Right lobe of liver (tissue), 6 donors: ENCODE data around the gene PPP6R1. TPM values are rescaled to one million over a fixed set of nuclear protein-coding genes. Genes with fewer than 3 reads are reported as not detected.

ENCODE experiments used
- ATAC-seq, 4 donors: fragments of 200-7000 bp; cut with Tn5 transposase; one replicate each; pipeline ENCODE4 v1.9.1; 2020; ENCODE audit warnings: mild to moderate bottlenecking in 4 of 4, moderate library complexity in 4 of 4
- DNase-seq, 3 donors: peaks; one replicate each; pipeline ENCODE4 v3.0.0-alpha.2; 2020
- H3K27ac ChIP-seq, 3 donors: fragments of 200-600 bp; one replicate each; pipeline ENCODE4 v1.8.0; 2022
- H3K27me3 ChIP-seq, 2 donors: fragments of 200-600 bp; one replicate each; pipeline ENCODE4 v1.8.0; 2022
- H3K36me3 ChIP-seq, 4 donors: fragments of 200-600 bp; sonication (generic) in 1 of 4; one replicate each; pipeline versions ENCODE4 v1.5.1 to v1.8.0; 2017 to 2022; ENCODE audit warnings: control low read depth in 1 of 4
- H3K4me1 ChIP-seq, 4 donors: fragments of 200-600 bp; sonication (generic) in 1 of 4; one replicate each; pipeline versions ENCODE4 v1.5.1 to v1.8.0; 2017 to 2022; ENCODE audit warnings: control low read depth in 1 of 4
- H3K4me3 ChIP-seq, 3 donors: fragments of 200-600 bp; one replicate each; pipeline ENCODE4 v1.8.0; 2022
- H3K9me3 ChIP-seq, 4 donors: fragments of 200-600 bp; sonication (generic) in 1 of 4; one replicate each; pipeline versions ENCODE4 v1.5.1 to v1.8.0; 2017 to 2022; ENCODE audit warnings: control low read depth in 1 of 4
- CTCF ChIP-seq, 4 donors: fragments of 200-600 bp in 3 of 4; fragments of 450-650 bp in 1 of 4; IDR thresholded peaks; one replicate each; pipeline versions ENCODE4 v1.5.1 to v1.8.0; 2016 to 2022; ENCODE audit warnings: antibody characterized with exemption in 4 of 4, mild to moderate bottlenecking in 2 of 4
- POLR2A ChIP-seq: fragments of 450-650 bp; IDR thresholded peaks from one replicate; pipeline ENCODE4 v1.6.1; 2017; ENCODE audit warnings: antibody characterized with exemption, mild to moderate bottlenecking
- WGBS: methylation state at CpG from one replicate; pipeline ENCODE4 v1.1.6; 2018; ENCODE audit warnings: low coverage, low lambda C conversion rate; ENCODE audit not compliant: insufficient coverage; ENCODE audit errors: missing lambda C conversion rate; 5-methylcytosine and 5-hydroxymethylcytosine counted together
- intact Hi-C, 2 donors: fragments of 100-400 bp; cut with DNase I; formaldehyde crosslinking; loops; one replicate each; pipeline versions ENCODE4 v1.11.2 to v1.14.1; 2022
- total RNA-seq, 6 experiments: library from RNA; depleted of rRNA in 2 of 6; stranded (reverse); fragments of >200 nt in 2 of 6; fragmentation: NEBNext Ultra II Directional in 3 of 6; extraction: Animal tissue kit (Norgen Biotek cat#: 25700) in 3 of 6; gene quantifications; one replicate each; pipeline versions ENCODE4 v1.1.0 to v1.2.4, GENCODE V29; 2016 to 2023
- donor health status: DM: no; HTN: yes; CAD: no.
- donor health status: DM: no; HTN: no; CAD: no.
- donor health status: DM: no; HTN: no; CAD: no.
- donor health status: DM: no; HTN: yes; CAD: no.
- donor health status: DM: no; HTN: yes; CAD: no.

PPP6R1 gene
- total RNA-seq, 6 experiments from 2014 or later = 26.4 to 39.6 (median 30.2) TPM

- H3K36me3 ChIP-seq = no peaks in the 10 kb centered on the region
- H3K27ac ChIP-seq = no peak overlapping the region
- no peaks in the 10 kb centered on the region for H3K4me1 ChIP-seq
- WGBS = 80% methylated on average over 2 of the region's 17 CpGs
- no peak overlapping the region for H3K4me3 ChIP-seq
- no peaks in the 10 kb centered on the region for H3K9me3 ChIP-seq
- no peak for ATAC-seq
- no peaks in the 10 kb centered on the region for H3K27me3 ChIP-seq
- no peak for TF ChIP-seq CTCF (IDR thresholded peaks at IDR 0.05)
- no peak for TF ChIP-seq POLR2A
- intact Hi-C loops = loop anchor here in 1 of 2 donors (10.0 kb wide), 1 partner anchor 99 kb away; the partner anchor contains the start of gene UBE2S
- no peak for DNase-seq
These were observed 47.3 kb upstream of the PPP6R1 start for GRCh38 chr19:55305983-55306562.

GRCh38 chr19:55305491-55305890 lies 46.7 kb upstream of the PPP6R1 start:
- Histone ChIP-seq H3K27ac (no peak overlapping the region), H3K4me3 (no peak overlapping the region), H3K27me3 (no peaks in the 10 kb centered on the region), H3K36me3 (no peaks in the 10 kb centered on the region), H3K9me3 (no peaks in the 10 kb centered on the region), H3K4me1 (no peaks in the 10 kb centered on the region)
- DNase-seq (no peak), ATAC-seq (peak; percentile 53 to 64 (median 62))
- TF ChIP-seq CTCF (IDR thresholded peaks at IDR 0.05) (no peak), POLR2A (no peak)
- 71% methylated on average over 3 of the region's 9 CpGs for WGBS
- intact Hi-C loops = loop anchor here in 1 of 2 donors (10.0 kb wide), 1 partner anchor 99 kb away; the partner anchor contains the start of gene UBE2S

- no peaks in the 10 kb centered on the region for H3K9me3 ChIP-seq
- H3K27ac ChIP-seq = no peak overlapping the region
- WGBS = 76% methylated on average over 10 of the region's 14 CpGs
- H3K27me3 ChIP-seq = no peaks in the 10 kb centered on the region
- DNase-seq = no peak
- no peak for TF ChIP-seq CTCF (IDR thresholded peaks at IDR 0.05)
- intact Hi-C loops = loop anchor here in 1 of 2 donors (10.0 kb wide), 1 partner anchor 100 kb away; the partner anchor contains the start of gene UBE2S
- no peak for ATAC-seq
- no peaks in the 10 kb centered on the region for H3K4me1 ChIP-seq
- H3K4me3 ChIP-seq = no peak overlapping the region
- H3K36me3 ChIP-seq = no peaks in the 10 kb centered on the region
These were observed 46.2 kb upstream of the PPP6R1 start for GRCh38 chr19:55304980-55305379.

- DNase-seq (peak in 1 of 3 donors; percentile 45), ATAC-seq (peak; percentile 49 to 61 (median 54))
- H3K4me3 ChIP-seq = no peak overlapping the region
- H3K36me3 ChIP-seq = no peaks in the 10 kb centered on the region
- H3K9me3 ChIP-seq = no peaks in the 10 kb centered on the region
- no peak overlapping the region for H3K27ac ChIP-seq
- no peaks in the 10 kb centered on the region for H3K27me3 ChIP-seq
- H3K4me1 ChIP-seq = no peaks in the 10 kb centered on the region
- TF ChIP-seq CTCF (IDR thresholded peaks at IDR 0.05) (no peak), POLR2A (no peak)
- intact Hi-C loops = loop anchor here in 1 of 2 donors (10.0 kb wide), 1 partner anchor 100 kb away; the partner anchor contains the start of gene UBE2S
- WGBS = 92% methylated on average over 8 of the region's 39 CpGs
These were observed 45.6 kb upstream of the PPP6R1 start for GRCh38 chr19:55304279-55304978.
